Natural killer cell treated with Interleukin-12 subunit alpha and Interleukin-12 subunit beta and Interleukin-15 and Interleukin-18, amount 100 ng/mL, for 72 hours (primary cell): ENCODE results near the gene ACTN2. TPM values are rescaled to one million over a fixed set of nuclear protein-coding genes. Genes with fewer than 3 reads are reported as not detected.
"Not testable (repeated sequence)": the region's sequence is repeated elsewhere in the genome, so short reads cannot be mapped to it uniquely, and the experiment has no call there.

Source experiments
- ATAC-seq, 2 donors: fragments of 150-1000 bp; cut with Tn5 transposase in 1 of 2; sonication (Bioruptor Pico), chemical (Tn5 transposase) in 1 of 2; 2 replicates each; pipeline ENCODE4 v1.10.0; 2021
- DNase-seq: peaks from one replicate; pipeline ENCODE4 v3.0.0; 2022; ENCODE audit warnings: low spot score
- H3K27ac Mint-ChIP-seq, 2 donors: 1 replicate in 1 of 2; 2 replicates in 1 of 2; pipeline ENCODE4 v1.8.0; 2022; ENCODE audit warnings: mixed read lengths in 2 of 2, mild to moderate bottlenecking in 1 of 2, moderate library complexity in 1 of 2
- H3K27me3 Mint-ChIP-seq, 2 donors: 1 replicate in 1 of 2; 2 replicates in 1 of 2; pipeline ENCODE4 v1.8.0; 2022; ENCODE audit warnings: mixed read lengths in 2 of 2
- H3K36me3 Mint-ChIP-seq: one replicate; pipeline ENCODE4 v1.8.0; 2022; ENCODE audit warnings: mixed read lengths
- H3K4me1 Mint-ChIP-seq, 2 donors: 1 replicate in 1 of 2; 2 replicates in 1 of 2; pipeline ENCODE4 v1.8.0; 2022; ENCODE audit warnings: low read depth in 2 of 2, mixed read lengths in 2 of 2, mild to moderate bottlenecking in 1 of 2
- H3K4me3 Mint-ChIP-seq: one replicate; pipeline ENCODE4 v1.8.0; 2022; ENCODE audit warnings: mixed read lengths
- H3K9me3 Mint-ChIP-seq: 2 replicates; pipeline ENCODE4 v1.8.0; 2022; ENCODE audit warnings: mixed read lengths
- total RNA-seq, 2 donors: library from RNA; stranded (reverse); gene quantifications; one replicate each; pipeline ENCODE4 v1.2.3, GENCODE V29; 2022

ACTN2 gene
- total RNA-seq: under 1 TPM in 1 of 2 donors, not detected in 1; 0.17 TPM

DNA sequence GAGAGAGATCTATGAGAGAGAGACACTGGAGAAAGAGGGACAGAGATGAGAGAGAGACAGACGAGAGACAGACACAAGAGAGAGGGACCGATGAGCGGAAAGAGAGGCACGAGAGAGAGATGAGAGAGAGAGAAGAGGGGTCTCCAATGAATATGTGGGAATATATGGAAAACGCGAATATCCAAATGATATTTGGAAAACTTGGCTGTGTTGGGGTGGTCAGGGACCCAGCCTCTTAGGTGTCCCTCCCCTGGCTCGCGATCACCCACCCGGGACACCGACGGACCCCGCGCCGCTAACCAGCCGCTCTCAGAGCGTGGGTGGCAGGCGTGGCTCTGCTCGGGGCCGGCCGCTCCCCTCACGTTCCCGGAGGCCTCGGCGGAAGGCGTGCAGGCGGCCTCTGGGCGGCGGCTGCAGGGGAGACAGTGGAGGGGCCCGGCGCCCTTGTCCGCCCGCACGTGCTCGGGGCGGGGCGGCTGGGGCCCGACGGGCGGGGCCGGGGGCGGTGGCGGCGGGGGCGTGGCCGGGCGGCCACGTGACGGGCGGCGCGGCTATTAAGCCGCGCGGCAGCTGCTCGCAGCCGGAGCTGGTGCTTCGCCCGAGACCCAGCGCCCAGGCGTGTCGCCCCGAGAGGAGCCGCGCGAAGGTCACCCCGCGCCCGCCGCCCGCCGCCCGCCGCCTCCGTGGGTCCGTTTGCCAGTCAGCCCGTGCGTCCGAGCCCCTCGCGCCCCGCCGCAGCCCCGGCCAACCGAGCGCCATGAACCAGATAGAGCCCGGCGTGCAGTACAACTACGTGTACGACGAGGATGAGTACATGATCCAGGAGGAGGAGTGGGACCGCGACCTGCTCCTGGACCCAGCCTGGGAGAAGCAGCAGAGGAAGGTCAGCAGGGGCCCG is at the start of gene ACTN2:
Gene ACTN2, plus strand, starts transcription at position 583 of the 898 bp plus-strand sequence. Its CDS starts 175 bp downstream, at position 758.
- peaks cover 6% of the 10 kb centered on the region for H3K9me3 Mint-ChIP-seq
- ATAC-seq (peak; percentile 80 to 83), DNase-seq (no peak)
- peaks cover 9 to 12% of the 10 kb centered on the region in 2 donors for H3K4me1 Mint-ChIP-seq
- H3K27me3 Mint-ChIP-seq: peaks cover 29 to 53% of the 10 kb centered on the region in 2 donors
- peak within 1 kb of the TSS; percentile 84 for H3K4me3 Mint-ChIP-seq
- H3K36me3 Mint-ChIP-seq: peaks cover 10% of the 10 kb centered on the region
- no peak within 1 kb of the TSS for H3K27ac Mint-ChIP-seq

DNA sequence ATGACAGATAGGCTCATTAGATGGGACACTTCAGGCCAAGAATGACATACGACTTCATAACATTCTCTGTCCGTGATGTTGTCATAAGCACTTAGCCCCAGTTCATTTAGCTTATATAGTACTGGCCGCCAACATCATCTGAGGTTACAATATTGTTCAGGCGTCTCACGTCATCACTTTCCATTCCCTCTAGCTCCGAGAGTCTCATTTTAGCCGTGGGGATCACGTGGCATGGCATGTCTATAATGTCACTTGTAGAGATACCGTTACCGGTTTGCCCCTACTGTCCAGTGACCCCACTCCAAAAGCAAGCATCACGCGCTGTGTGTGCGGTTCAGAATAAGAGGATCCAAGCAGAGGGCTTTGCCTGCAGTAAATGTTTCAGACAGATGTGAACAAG is 47.4 kb upstream of the ACTN2 start:
- H3K9me3 Mint-ChIP-seq: no peaks in the 10 kb centered on the region
- H3K4me3 Mint-ChIP-seq: no peak overlapping the region
- peaks cover 28 to 40% of the 10 kb centered on the region in 2 donors for H3K27me3 Mint-ChIP-seq
- no peak for ATAC-seq
- H3K36me3 Mint-ChIP-seq: no peaks in the 10 kb centered on the region
- H3K27ac Mint-ChIP-seq: no peak overlapping the region
- H3K4me1 Mint-ChIP-seq: no peaks in the 10 kb centered on the region
- DNase-seq: no peak

DNA sequence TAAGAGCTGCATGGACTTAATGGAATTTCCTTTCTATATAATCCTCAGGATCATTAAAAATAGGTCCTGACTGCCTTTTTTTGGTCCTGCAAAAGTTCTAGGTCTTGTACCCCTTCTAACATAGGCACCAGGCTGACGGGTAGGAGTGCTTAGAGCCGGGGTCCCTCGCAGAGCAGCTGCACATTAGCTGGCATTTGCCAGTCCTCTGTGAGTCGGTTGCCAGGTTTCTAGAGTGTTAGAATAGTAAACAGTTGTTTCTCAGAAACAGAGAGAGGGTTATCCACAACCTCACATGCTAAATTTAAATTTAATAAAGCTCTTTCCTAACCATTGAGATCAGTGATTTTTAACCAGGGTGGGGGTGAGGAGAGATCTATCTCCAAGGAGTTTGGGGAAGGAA is 46.6 kb upstream of the ACTN2 start:
- no peak for DNase-seq
- H3K9me3 Mint-ChIP-seq: no peaks in the 10 kb centered on the region
- peaks cover 24 to 33% of the 10 kb centered on the region in 2 donors for H3K27me3 Mint-ChIP-seq
- ATAC-seq: no peak
- H3K4me1 Mint-ChIP-seq: no peaks in the 10 kb centered on the region
- no peaks in the 10 kb centered on the region for H3K36me3 Mint-ChIP-seq
- H3K27ac Mint-ChIP-seq: no peak overlapping the region
- H3K4me3 Mint-ChIP-seq: no peak overlapping the region

DNA sequence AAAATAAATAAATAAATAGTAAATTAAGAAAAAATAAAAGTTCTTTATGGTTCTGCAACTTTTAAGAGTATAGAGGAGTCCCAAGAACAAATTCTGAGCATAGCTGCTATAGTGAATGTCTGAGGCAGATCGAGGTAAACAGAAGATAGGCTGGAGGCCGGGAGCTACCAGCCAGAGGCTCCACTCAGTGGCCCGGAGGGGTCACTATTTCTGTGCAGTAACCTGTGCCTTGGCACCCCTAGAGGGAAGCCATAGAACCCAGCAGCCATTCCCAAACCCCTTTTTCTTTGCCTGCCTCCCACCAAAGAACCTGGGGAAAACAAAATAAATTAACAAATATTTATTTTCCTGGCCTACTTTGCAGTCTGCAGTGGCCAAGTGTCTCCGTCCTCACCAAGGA is 43.5 kb upstream of the ACTN2 start:
- H3K9me3 Mint-ChIP-seq: no peaks in the 10 kb centered on the region
- no peak for ATAC-seq
- no peaks in the 10 kb centered on the region for H3K36me3 Mint-ChIP-seq
- DNase-seq: no peak
- no peak overlapping the region for H3K4me3 Mint-ChIP-seq
- peaks cover 17 to 22% of the 10 kb centered on the region in 2 donors for H3K27me3 Mint-ChIP-seq
- no peak overlapping the region for H3K27ac Mint-ChIP-seq
- H3K4me1 Mint-ChIP-seq: no peaks in the 10 kb centered on the region

DNA sequence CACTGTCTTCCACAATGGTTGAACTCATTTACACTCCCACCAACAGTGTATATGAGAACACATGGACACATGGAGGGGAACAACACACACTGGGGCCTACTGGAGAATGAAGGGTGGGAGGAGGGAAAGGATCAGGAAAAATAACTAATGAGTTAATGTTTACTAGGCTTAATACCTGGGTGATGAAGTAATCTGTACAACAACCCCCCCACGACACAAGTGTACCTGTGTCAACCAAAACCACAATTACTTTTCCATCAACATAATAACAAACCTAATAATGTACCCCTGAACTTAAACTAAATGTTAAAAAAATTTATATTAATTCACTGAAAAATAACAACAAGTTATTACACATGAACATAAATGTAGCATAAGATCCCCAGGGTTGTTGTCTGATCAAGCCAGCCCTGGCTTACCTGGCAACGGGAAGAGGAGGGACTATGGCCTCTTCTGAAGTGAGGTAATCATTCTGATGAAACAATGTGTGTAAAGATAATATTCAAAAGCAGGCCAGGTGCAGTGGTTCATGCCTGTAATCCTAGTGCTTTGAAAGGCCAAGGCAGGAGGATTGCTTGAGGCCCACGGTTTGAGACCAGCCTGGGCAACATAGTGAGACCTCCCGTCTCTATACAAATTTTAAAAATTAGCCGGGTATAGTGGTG is 41.2 kb upstream of the ACTN2 start:
- no peak overlapping the region for H3K27ac Mint-ChIP-seq
- H3K36me3 Mint-ChIP-seq: no peaks in the 10 kb centered on the region
- H3K4me3 Mint-ChIP-seq: no peak overlapping the region
- DNase-seq: no peak
- no peak for ATAC-seq
- no peaks in the 10 kb centered on the region for H3K9me3 Mint-ChIP-seq
- peaks cover 13 to 17% of the 10 kb centered on the region in 2 donors for H3K27me3 Mint-ChIP-seq
- no peaks in the 10 kb centered on the region for H3K4me1 Mint-ChIP-seq

DNA sequence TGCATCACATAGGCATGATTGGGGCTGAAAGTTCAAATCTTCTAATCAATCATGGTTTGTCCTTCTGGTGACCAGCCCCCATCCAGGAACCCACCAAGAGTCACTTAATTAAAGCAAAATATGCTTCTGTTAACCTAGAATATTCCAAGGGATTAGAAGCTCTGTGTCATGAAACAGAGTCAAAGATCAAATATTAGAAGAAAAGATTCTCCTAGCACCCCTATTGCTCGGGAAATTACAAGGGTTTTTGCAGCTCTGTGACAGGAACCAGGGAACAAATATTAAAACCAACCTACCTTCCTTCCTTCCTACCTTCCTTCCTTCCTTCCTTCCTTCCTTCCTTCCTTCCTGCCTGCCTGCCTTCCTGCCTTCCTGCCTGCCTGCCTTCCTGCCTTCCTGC is 31.8 kb upstream of the ACTN2 start:
- no peak overlapping the region for H3K4me3 Mint-ChIP-seq
- no peaks in the 10 kb centered on the region for H3K9me3 Mint-ChIP-seq
- H3K27ac Mint-ChIP-seq: no peak overlapping the region
- peaks cover 14 to 31% of the 10 kb centered on the region in 2 donors for H3K27me3 Mint-ChIP-seq
- no peaks in the 10 kb centered on the region for H3K4me1 Mint-ChIP-seq
- no peaks in the 10 kb centered on the region for H3K36me3 Mint-ChIP-seq
- no peak for ATAC-seq
- no peak for DNase-seq

DNA sequence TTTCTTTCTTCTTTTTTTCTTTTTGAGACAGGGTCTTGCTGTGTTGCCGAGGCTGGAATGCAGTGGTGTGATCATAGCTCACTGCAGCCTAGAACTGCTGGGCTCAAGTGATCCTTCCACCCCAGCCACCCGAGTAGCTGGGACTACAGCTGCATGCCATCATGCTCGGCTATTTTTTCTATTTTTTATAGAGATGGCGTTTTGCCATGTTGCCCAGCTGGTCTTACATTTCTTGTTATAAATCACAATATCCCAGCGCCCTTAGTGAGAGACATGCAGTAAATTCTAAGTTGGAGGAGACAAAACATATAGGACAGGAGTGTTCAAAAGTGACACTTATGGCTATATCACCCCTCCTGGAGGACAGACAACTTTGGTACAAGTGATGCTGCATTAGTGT is 31.3 kb upstream of the ACTN2 start:
- Mint-ChIP-seq H3K27ac (no peak overlapping the region), H3K27me3 (peaks cover 12 to 31% of the 10 kb centered on the region in 2 donors), H3K36me3 (no peaks in the 10 kb centered on the region), H3K4me1 (no peaks in the 10 kb centered on the region), H3K4me3 (no peak overlapping the region), H3K9me3 (no peaks in the 10 kb centered on the region)
- ATAC-seq: no peak
- no peak for DNase-seq

DNA sequence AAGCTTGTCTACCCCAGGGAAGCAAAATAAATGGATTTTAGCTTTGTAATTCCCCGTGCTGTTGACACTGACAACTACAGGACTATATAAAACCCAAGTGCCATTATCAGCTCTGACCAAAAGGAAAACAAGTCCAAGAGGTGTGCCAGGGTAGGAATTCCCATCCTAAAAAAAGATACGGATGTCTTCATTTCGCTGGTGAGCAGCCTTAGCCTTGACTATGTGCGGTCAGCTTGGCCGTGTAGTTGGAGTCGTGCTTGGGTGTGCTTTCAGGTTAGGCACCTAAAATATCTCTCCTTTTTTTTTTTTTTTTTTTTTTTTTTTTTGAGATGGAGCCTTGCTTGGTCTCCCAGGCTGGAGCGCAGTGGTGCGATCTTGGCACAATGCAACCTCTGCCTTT is 28.9 kb upstream of the ACTN2 start:
- DNase-seq (no peak), ATAC-seq (no peak)
- H3K36me3 Mint-ChIP-seq: no peaks in the 10 kb centered on the region
- no peaks in the 10 kb centered on the region for H3K9me3 Mint-ChIP-seq
- H3K4me3 Mint-ChIP-seq: no peak overlapping the region
- no peaks in the 10 kb centered on the region for H3K4me1 Mint-ChIP-seq
- peaks cover 7 to 23% of the 10 kb centered on the region in 2 donors for H3K27me3 Mint-ChIP-seq
- no peak overlapping the region for H3K27ac Mint-ChIP-seq

DNA sequence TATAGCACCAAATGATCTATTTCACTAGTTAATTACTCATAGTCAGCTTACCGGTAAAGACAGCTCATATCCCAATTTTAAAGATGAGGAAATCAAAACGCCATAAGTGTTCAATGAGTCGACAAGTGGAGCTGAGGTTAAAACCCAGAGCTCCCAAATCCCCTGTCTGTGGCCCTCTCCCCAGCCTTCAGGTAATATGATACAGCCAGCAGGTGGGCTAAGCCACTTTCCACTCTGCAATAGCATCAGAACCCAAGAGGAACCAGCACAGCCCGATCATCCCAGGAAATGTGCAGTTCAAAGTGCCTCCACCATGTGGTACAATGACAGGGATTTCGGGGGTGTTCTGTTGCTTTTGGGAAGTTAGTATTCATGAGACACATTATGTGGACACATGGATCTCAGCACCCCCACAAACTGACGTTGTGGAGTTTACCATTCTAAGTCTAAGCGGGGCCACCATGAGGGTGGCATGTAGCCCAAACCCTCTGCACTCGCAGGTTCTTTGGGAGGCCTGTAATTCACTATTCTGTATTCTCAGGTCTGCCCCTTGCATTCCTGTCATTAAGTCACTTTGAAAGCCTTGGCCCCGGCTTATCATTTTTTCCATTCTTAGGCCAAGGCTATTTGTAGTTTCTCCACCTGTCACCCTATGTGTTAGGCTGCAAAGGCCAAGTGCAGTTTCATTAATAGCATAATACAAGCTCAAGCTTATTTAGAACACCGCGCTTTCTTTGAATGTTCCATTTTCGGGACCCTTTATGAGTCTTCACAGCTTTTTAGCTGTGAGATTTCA is 26.3 kb upstream of the ACTN2 start:
- no peak overlapping the region for H3K4me3 Mint-ChIP-seq
- H3K36me3 Mint-ChIP-seq: no peaks in the 10 kb centered on the region

DNA sequence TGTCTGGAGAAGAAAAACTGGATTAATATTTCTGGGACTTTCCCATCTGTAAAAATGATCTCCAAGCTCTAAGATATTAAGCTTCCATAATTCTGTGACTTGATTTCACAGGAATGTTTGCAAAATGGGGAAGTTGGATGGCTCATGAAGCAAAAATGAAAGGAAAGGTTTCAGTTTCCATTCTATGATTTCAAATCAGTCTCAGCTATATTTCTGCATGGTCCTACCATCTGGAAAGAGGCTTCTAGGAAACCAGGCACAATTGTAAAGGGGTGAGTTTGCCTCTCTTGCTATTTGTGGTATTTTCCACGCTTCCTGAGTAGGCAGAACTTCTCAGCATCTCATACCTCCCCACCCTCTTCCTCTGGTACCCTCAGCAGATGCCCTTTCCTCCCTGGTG is 22.4 kb upstream of the ACTN2 start:
- DNase-seq: no peak

More for the DNA sequence above, 26.3 kb upstream of the ACTN2 start:
- Mint-ChIP-seq H3K27me3 (peaks cover 7 to 17% of the 10 kb centered on the region in 2 donors), H3K4me1 (peaks cover 4 to 9% of the 10 kb centered on the region in 2 donors), H3K9me3 (no peaks in the 10 kb centered on the region), H3K27ac (no peak overlapping the region)
- DNase-seq (no peak), ATAC-seq (no peak)

DNA sequence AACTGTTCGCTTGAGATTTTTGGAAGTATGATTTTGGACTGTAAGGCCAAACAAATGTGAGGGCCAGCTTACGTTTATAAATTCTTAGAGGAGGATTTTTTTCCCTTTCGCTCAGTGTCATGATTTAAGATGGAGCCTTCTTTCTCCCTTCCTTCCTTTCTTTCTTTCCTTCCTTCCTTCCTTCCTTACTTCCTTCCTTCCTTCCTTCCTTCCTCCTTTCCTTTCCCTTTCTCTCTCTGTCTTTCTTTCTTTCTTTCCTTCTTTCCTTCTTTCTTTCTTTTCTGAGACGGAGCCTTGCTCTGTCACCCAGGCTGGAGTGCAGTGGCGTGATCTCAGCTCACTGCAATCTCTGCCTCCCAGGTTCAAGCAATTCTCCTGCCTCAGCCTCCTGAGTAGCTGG is 17.4 kb upstream of the ACTN2 start:
- not testable (repeated sequence) for H3K4me3 Mint-ChIP-seq, H3K36me3 Mint-ChIP-seq, H3K27ac Mint-ChIP-seq, DNase-seq, H3K9me3 Mint-ChIP-seq, H3K4me1 Mint-ChIP-seq, ATAC-seq
- peaks cover 23 to 63% of the 10 kb centered on the region in 2 donors for H3K27me3 Mint-ChIP-seq

More for the DNA sequence above, 22.4 kb upstream of the ACTN2 start:
- Mint-ChIP-seq H3K27me3 (peaks cover 11 to 29% of the 10 kb centered on the region in 2 donors), H3K27ac (no peak overlapping the region), H3K4me1 (peaks cover 4 to 9% of the 10 kb centered on the region in 2 donors), H3K36me3 (no peaks in the 10 kb centered on the region), H3K9me3 (no peaks in the 10 kb centered on the region), H3K4me3 (no peak overlapping the region)
- no peak for ATAC-seq

DNA sequence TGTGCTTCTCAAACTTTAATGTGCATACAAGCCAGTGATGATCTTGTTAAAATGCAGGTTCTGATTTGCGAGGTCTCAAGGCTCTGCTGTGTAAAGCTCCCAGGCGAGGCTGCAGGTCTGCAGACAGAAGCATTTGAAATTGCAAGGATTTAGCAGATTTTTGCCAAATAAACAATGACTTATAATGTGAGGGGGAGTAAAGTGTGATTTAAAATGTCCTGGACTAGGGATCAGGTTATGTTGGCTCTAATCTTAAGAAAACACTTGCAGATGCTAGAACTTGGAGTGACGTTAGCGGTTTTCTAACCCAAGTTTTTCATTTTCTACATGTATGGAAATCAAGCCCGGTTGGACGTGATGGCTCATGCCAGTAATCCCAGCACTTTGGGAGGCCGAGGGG is 16.2 kb upstream of the ACTN2 start:
- Mint-ChIP-seq H3K4me1 (no peaks in the 10 kb centered on the region), H3K27ac (no peak overlapping the region), H3K27me3 (peaks cover 22 to 62% of the 10 kb centered on the region in 2 donors), H3K36me3 (no peaks in the 10 kb centered on the region), H3K9me3 (no peaks in the 10 kb centered on the region), H3K4me3 (no peak overlapping the region)
- no peak for ATAC-seq
- DNase-seq: no peak

DNA sequence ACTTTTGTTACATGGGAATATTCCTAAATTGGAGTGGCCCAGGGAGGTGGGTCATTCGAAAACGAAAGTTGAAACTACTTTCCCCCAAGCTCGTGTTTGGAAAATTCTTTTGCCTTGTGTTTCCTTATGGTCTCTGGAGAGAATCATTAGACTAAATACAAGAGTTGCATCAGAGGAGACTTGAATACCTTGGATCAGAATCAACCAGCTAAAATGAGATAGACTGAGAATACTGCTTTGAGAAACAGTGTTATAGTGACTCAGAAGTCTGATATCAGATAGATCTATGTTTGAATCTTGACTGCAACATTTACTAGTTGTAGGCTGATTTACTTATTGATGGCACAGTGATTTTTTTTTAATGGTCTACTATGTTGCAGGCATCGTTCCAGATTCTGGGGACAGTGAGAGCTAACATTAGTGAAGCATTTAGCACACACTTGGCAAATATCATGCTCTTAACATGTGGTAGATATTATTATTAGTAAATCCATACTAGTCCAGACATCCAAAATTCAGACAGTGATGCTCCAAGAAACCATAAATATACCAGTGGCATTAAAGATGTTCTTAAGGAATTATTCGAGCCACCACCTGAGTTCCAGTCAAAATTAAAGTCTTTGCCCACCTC is 12.9 kb upstream of the ACTN2 start:
- Mint-ChIP-seq H3K27me3 (peaks cover 21 to 52% of the 10 kb centered on the region in 2 donors), H3K4me1 (peaks cover 4 to 7% of the 10 kb centered on the region in 2 donors), H3K36me3 (no peaks in the 10 kb centered on the region), H3K4me3 (no peak overlapping the region), H3K9me3 (no peaks in the 10 kb centered on the region), H3K27ac (no peak overlapping the region)
- ATAC-seq: no peak
- no peak for DNase-seq
